GM23338 (cell line): ENCODE measurements around the gene KRT25. TPM values are rescaled to one million over a fixed set of nuclear protein-coding genes. Genes with fewer than 3 reads are reported as not detected.

Experiments used
- ATAC-seq: fragments of 200-7000 bp; cut with Tn5 transposase; 3 replicates; pipeline ENCODE4 v1.9.1; 2020
- DNase-seq: peaks from one replicate; pipeline ENCODE4 v3.0.0-alpha.2; 2015; ENCODE audit warnings: low spot score
- H2AFZ ChIP-seq: fragments of 200-600 bp; sonication (generic); 2 replicates; pipeline ENCODE4 v1.8.0; 2016; ENCODE audit warnings: antibody characterized with exemption, mild to moderate bottlenecking, moderate library complexity
- H3F3A ChIP-seq: fragments of 200-600 bp; sonication (generic); replicated peaks from 2 replicates; pipeline ENCODE4 v1.8.0; 2017; ENCODE audit warnings: antibody characterized with exemption, mixed run types, low read depth
- H3K27ac ChIP-seq: fragments of 200-600 bp; sonication (generic); 2 replicates; pipeline ENCODE4 v1.6.1; 2016; ENCODE audit warnings: low read depth
- H3K27me3 ChIP-seq: fragments of 200-600 bp; sonication (generic); 2 replicates; pipeline ENCODE4 v1.8.0; 2016; ENCODE audit warnings: mild to moderate bottlenecking, mixed run types, moderate library complexity; ENCODE audit not compliant: insufficient read depth
- H3K36me3 ChIP-seq: fragments of 200-600 bp; sonication (generic); 2 replicates; pipeline ENCODE4 v1.8.0; 2016; ENCODE audit warnings: mild to moderate bottlenecking; ENCODE audit not compliant: insufficient read depth
- H3K4me1 ChIP-seq: fragments of 200-600 bp; sonication (generic); 2 replicates; pipeline ENCODE4 v1.8.0; 2016; ENCODE audit warnings: mild to moderate bottlenecking, moderate library complexity; ENCODE audit not compliant: insufficient read depth
- H3K4me2 ChIP-seq: fragments of 200-600 bp; sonication (generic); 2 replicates; pipeline ENCODE4 v1.7.1; 2017; ENCODE audit warnings: mixed run types
- H3K4me3 ChIP-seq: fragments of 200-600 bp; sonication (generic); 2 replicates; pipeline ENCODE4 v1.6.1; 2016; ENCODE audit warnings: mixed run types
- H3K79me2 ChIP-seq: fragments of 200-600 bp; sonication (generic); replicated peaks from 2 replicates; pipeline ENCODE4 v1.8.0; 2017; ENCODE audit warnings: mild to moderate bottlenecking; ENCODE audit not compliant: insufficient read depth
- H3K9me2 ChIP-seq: fragments of 200-600 bp; sonication (generic); 2 replicates; pipeline ENCODE4 v1.8.0; 2017; ENCODE audit not compliant: insufficient read depth
- H4K20me1 ChIP-seq: fragments of 200-600 bp; sonication (generic); replicated peaks from 2 replicates; pipeline ENCODE4 v1.8.0; 2017; ENCODE audit warnings: mild to moderate bottlenecking; ENCODE audit not compliant: insufficient read depth
- H3K27ac Mint-ChIP-seq: 2 replicates; pipeline ENCODE4 v1.8.0; 2020; ENCODE audit warnings: inconsistent platforms, mild to moderate bottlenecking, moderate library complexity, mixed read lengths
- H3K27me3 Mint-ChIP-seq: 3 replicates; pipeline ENCODE4 v1.8.0; 2022; ENCODE audit warnings: low read depth, mild to moderate bottlenecking, moderate library complexity, mixed read lengths, inconsistent platforms; ENCODE audit not compliant: insufficient read depth, poor library complexity
- H3K36me3 Mint-ChIP-seq: 3 replicates; pipeline ENCODE4 v1.8.0; 2021; ENCODE audit warnings: low read depth, mild to moderate bottlenecking, inconsistent platforms, moderate library complexity, mixed read lengths
- H3K4me1 Mint-ChIP-seq: 3 replicates; pipeline ENCODE4 v1.8.0; 2020; ENCODE audit warnings: mild to moderate bottlenecking, inconsistent platforms, mixed read lengths
- H3K4me3 Mint-ChIP-seq: 3 replicates; pipeline ENCODE4 v1.8.0; 2021; ENCODE audit warnings: moderate library complexity, mild to moderate bottlenecking, inconsistent platforms, mixed read lengths
- H3K9me3 Mint-ChIP-seq: 3 replicates; pipeline ENCODE4 v1.8.0; 2020; ENCODE audit warnings: moderate library complexity, mild to moderate bottlenecking, inconsistent platforms, mixed read lengths
- CREB1 ChIP-seq: fragments of 250-450 bp; sonication (Bioruptor Pico); IDR thresholded peaks from 2 replicates; pipeline ENCODE4 v1.5.0; 2020; ENCODE audit warnings: low read depth, mild to moderate bottlenecking, moderate library complexity
- CTCF ChIP-seq, 2 experiments: fragments of 200-600 bp in 1 of 2; sonication (generic) in 1 of 2; conservative IDR thresholded peaks; 2 replicates each; pipeline versions ENCODE4 v1.5.1 to v1.6.1; 2016 to 2017; ENCODE audit warnings: antibody characterized with exemption in 2 of 2, low read depth in 2 of 2, mild to moderate bottlenecking in 2 of 2, moderate library complexity in 1 of 2
- EZH2 ChIP-seq: fragments of 200-600 bp; sonication (generic); IDR thresholded peaks from one replicate; pipeline ENCODE4 v1.8.0; 2017; ENCODE audit warnings: antibody characterized with exemption, mild to moderate bottlenecking, low read depth; ENCODE audit not compliant: unreplicated experiment
- EZH2phosphoT487 ChIP-seq: fragments of 200-600 bp; sonication (generic); IDR thresholded peaks from one replicate; pipeline ENCODE4 v1.8.1; 2018; ENCODE audit warnings: antibody characterized with exemption; ENCODE audit not compliant: unreplicated experiment
- JUNB ChIP-seq: IDR thresholded peaks from one replicate; pipeline ENCODE4 v1.6.1; 2016; ENCODE audit warnings: antibody characterized with exemption; ENCODE audit not compliant: unreplicated experiment
- NANOG ChIP-seq: IDR thresholded peaks from 2 replicates; pipeline ENCODE4 v1.6.1; 2016; ENCODE audit warnings: antibody characterized with exemption, borderline replicate concordance
- POLR2AphosphoS5 ChIP-seq: IDR thresholded peaks from 2 replicates; pipeline ENCODE4 v1.6.1; 2016; ENCODE audit warnings: antibody characterized with exemption, low read depth
- REST ChIP-seq: IDR thresholded peaks from one replicate; pipeline ENCODE4 v1.6.1; 2018; ENCODE audit warnings: antibody characterized with exemption; ENCODE audit not compliant: unreplicated experiment
- STAT1 ChIP-seq: IDR thresholded peaks from one replicate; pipeline ENCODE4 v1.6.1; 2016; ENCODE audit warnings: antibody characterized with exemption; ENCODE audit not compliant: unreplicated experiment
- ZNF114 ChIP-seq: fragments of 250-450 bp; sonication (Bioruptor Pico); IDR thresholded peaks from 2 replicates; pipeline ENCODE4 v1.5.0; 2020; ENCODE audit warnings: mild to moderate bottlenecking, moderate library complexity
- ZNF331 ChIP-seq: fragments of 250-450 bp; sonication (Bioruptor Pico); IDR thresholded peaks from 2 replicates; pipeline ENCODE4 v1.5.0; 2020; ENCODE audit warnings: low read depth, mild to moderate bottlenecking, moderate library complexity
- polyA plus RNA-seq: library from polyadenylated mRNA; unstranded; fragments of >200 nt; fragmentation: Nextera tagmentation; extraction: Ambion mirVana; gene quantifications from 2 replicates; pipeline ENCODE4 v1.2.1, GENCODE V29; 2016
- total RNA-seq: library from RNA; depleted of rRNA; stranded (reverse); fragments of >200 nt; shearing (Covaris generic); gene quantifications from 2 replicates; pipeline ENCODE4 v1.2.3, GENCODE V29; 2014
- TF ChIP-seq, protein P1 (sequence below): IDR thresholded peaks from 2 replicates; pipeline ENCODE4 v1.6.1; 2016; ENCODE audit warnings: antibody characterized with exemption
- TF ChIP-seq, protein P2 (sequence below): fragments of 250-450 bp; sonication (Bioruptor Pico); IDR thresholded peaks from 2 replicates; pipeline ENCODE4 v1.5.0; 2020; ENCODE audit warnings: mild to moderate bottlenecking, moderate library complexity

KRT25 gene
- total and polyA plus RNA-seq, 2 experiments from 2014 or later: not detected

DNA sequence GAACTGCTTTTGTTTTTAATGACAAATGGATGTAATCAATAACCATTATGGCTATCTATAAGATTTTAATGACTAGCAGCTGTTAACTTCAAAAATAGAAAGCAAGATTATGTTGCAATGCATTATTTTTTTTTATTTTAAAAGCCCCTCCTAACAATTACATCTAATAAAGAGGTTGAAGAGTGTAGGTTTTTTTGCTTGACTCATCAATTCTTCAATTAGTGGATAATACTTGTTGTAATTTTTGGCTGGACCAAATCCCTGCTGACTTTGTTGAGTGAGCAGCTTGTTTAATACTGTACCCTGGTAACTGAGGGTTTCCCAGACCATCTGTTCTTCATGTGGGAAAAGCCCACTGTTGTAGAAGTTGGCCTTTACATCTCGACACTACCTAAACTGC is 24.2 kb downstream of the KRT25 start:
- Histone ChIP-seq H3K79me2 (no peaks in the 10 kb centered on the region), H3F3A (no peaks in the 10 kb centered on the region), H3K27ac (no peak overlapping the region), H3K36me3 (no peaks in the 10 kb centered on the region), H3K9me2 (no peaks in the 10 kb centered on the region), H4K20me1 (no peaks in the 10 kb centered on the region), H3K4me2 (no peak overlapping the region), H3K4me1 (no peaks in the 10 kb centered on the region), H3K27me3 (no peaks in the 10 kb centered on the region), H3K4me3 (no peak overlapping the region), H2AFZ (no peak overlapping the region)
- Mint-ChIP-seq H3K36me3 (no peaks in the 10 kb centered on the region), H3K27ac (no peak overlapping the region), H3K27me3 (no peaks in the 10 kb centered on the region), H3K9me3 (peaks cover 8% of the 10 kb centered on the region; the same call in 2 of the 3 replicates), H3K4me3 (no peak overlapping the region), H3K4me1 (no peaks in the 10 kb centered on the region)
- DNase-seq: no peak
- TF ChIP-seq, protein P1, sequence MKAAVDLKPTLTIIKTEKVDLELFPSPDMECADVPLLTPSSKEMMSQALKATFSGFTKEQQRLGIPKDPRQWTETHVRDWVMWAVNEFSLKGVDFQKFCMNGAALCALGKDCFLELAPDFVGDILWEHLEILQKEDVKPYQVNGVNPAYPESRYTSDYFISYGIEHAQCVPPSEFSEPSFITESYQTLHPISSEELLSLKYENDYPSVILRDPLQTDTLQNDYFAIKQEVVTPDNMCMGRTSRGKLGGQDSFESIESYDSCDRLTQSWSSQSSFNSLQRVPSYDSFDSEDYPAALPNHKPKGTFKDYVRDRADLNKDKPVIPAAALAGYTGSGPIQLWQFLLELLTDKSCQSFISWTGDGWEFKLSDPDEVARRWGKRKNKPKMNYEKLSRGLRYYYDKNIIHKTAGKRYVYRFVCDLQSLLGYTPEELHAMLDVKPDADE: no peak
- TF ChIP-seq ZNF331 (CRISPR knock-in tag) (no peak), STAT1 (no peak), CREB1 (CRISPR knock-in tag) (no peak), NANOG (no peak), JUNB (no peak), EZH2phosphoT487 (no peak), CTCF (conservative IDR thresholded peaks at IDR 0.05; ENCODE audit: low read depth in 2 of 2) (no peak), ZNF114 (no peak), REST (no peak), POLR2AphosphoS5 (no peak), EZH2 (no peak)
- TF ChIP-seq, protein P2, sequence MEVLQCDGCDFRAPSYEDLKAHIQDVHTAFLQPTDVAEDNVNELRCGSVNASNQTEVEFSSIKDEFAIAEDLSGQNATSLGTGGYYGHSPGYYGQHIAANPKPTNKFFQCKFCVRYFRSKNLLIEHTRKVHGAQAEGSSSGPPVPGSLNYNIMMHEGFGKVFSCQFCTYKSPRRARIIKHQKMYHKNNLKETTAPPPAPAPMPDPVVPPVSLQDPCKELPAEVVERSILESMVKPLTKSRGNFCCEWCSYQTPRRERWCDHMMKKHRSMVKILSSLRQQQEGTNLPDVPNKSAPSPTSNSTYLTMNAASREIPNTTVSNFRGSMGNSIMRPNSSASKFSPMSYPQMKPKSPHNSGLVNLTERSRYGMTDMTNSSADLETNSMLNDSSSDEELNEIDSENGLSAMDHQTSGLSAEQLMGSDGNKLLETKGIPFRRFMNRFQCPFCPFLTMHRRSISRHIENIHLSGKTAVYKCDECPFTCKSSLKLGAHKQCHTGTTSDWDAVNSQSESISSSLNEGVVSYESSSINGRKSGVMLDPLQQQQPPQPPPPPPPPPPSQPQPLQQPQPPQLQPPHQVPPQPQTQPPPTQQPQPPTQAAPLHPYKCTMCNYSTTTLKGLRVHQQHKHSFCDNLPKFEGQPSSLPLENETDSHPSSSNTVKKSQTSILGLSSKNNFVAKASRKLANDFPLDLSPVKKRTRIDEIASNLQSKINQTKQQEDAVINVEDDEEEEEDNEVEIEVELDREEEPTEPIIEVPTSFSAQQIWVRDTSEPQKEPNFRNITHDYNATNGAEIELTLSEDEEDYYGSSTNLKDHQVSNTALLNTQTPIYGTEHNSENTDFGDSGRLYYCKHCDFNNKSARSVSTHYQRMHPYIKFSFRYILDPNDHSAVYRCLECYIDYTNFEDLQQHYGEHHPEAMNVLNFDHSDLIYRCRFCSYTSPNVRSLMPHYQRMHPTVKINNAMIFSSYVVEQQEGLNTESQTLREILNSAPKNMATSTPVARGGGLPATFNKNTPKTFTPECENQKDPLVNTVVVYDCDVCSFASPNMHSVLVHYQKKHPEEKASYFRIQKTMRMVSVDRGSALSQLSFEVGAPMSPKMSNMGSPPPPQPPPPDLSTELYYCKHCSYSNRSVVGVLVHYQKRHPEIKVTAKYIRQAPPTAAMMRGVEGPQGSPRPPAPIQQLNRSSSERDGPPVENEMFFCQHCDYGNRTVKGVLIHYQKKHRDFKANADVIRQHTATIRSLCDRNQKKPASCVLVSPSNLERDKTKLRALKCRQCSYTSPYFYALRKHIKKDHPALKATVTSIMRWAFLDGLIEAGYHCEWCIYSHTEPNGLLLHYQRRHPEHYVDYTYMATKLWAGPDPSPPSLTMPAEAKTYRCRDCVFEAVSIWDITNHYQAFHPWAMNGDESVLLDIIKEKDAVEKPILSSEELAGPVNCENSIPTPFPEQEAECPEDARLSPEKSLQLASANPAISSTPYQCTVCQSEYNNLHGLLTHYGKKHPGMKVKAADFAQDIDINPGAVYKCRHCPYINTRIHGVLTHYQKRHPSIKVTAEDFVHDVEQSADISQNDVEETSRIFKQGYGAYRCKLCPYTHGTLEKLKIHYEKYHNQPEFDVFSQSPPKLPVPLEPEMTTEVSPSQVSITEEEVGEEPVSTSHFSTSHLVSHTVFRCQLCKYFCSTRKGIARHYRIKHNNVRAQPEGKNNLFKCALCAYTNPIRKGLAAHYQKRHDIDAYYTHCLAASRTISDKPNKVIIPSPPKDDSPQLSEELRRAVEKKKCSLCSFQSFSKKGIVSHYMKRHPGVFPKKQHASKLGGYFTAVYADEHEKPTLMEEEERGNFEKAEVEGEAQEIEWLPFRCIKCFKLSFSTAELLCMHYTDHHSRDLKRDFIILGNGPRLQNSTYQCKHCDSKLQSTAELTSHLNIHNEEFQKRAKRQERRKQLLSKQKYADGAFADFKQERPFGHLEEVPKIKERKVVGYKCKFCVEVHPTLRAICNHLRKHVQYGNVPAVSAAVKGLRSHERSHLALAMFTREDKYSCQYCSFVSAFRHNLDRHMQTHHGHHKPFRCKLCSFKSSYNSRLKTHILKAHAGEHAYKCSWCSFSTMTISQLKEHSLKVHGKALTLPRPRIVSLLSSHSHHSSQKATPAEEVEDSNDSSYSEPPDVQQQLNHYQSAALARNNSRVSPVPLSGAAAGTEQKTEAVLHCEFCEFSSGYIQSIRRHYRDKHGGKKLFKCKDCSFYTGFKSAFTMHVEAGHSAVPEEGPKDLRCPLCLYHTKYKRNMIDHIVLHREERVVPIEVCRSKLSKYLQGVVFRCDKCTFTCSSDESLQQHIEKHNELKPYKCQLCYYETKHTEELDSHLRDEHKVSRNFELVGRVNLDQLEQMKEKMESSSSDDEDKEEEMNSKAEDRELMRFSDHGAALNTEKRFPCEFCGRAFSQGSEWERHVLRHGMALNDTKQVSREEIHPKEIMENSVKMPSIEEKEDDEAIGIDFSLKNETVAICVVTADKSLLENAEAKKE (CRISPR knock-in tag): no peak
- no peak for ATAC-seq
